Dedifferentiated amniotic fluid mesenchymal stem cell (primary cell): ENCODE data around the gene BCLAF3.

Experiments
- DNase-seq: peaks from one replicate; pipeline ENCODE4 v3.0.0-alpha.2; 2016; ENCODE audit errors: extremely low spot score

The BCLAF3 gene

GRCh38 chrX:19966056-19966455, 24.8 kb downstream of the BCLAF3 start:
- DNase-seq: no peak

- no peak for DNase-seq
These were observed 26.7 kb downstream of the BCLAF3 start for GRCh38 chrX:19964017-19964710.

GRCh38 chrX:19960913-19961312, 29.9 kb downstream of the BCLAF3 start:
- DNase-seq: no peak

- no peak for DNase-seq
These were observed 32.0 kb downstream of the BCLAF3 start for GRCh38 chrX:19958552-19959486.

- DNase-seq: no peak
These were observed 33.9 kb downstream of the BCLAF3 start for GRCh38 chrX:19956923-19957322.

- no peak for DNase-seq
These were observed 34.6 kb downstream of the BCLAF3 start for GRCh38 chrX:19956306-19956705.

- no peak for DNase-seq
These were observed 35.6 kb downstream of the BCLAF3 start for GRCh38 chrX:19955306-19955705.

- no peak for DNase-seq
These were observed 36.3 kb downstream of the BCLAF3 start for GRCh38 chrX:19954335-19955096.

- DNase-seq: no peak
These were observed 37.7 kb downstream of the BCLAF3 start for GRCh38 chrX:19953145-19953544.

GRCh38 chrX:19949340-19949739, 41.5 kb downstream of the BCLAF3 start:
- no peak for DNase-seq

- DNase-seq: no peak
These were observed 43.2 kb downstream of the BCLAF3 start for GRCh38 chrX:19947612-19948011.
